HG03039 (cell line): Measurements from ENCODE around the gene KIAA0232.
"Not testable (repeated sequence)": the region's sequence is repeated elsewhere in the genome, so short reads cannot be mapped to it uniquely, and the experiment has no call there.

ENCODE experiments used
- ATAC-seq: cut with Tn5 transposase; IDR thresholded peaks from one replicate; pipeline ENCODE4 v1.9.1; 2021; ENCODE audit warnings: mild to moderate bottlenecking, moderate library complexity; ENCODE audit not compliant: unreplicated experiment

Gene KIAA0232

GRCh38 chr4:6894086-6894478 is 111.6 kb downstream of the KIAA0232 start:
- ATAC-seq: no peak

- ATAC-seq: no peak
Measured at GRCh38 chr4:6894528-6895498, 112.3 kb downstream of the KIAA0232 start.

- ATAC-seq: no peak
Measured at GRCh38 chr4:6896035-6896434, 113.5 kb downstream of the KIAA0232 start.

- ATAC-seq: no peak
Measured at GRCh38 chr4:6898763-6899162, 116.2 kb downstream of the KIAA0232 start.

- no peak for ATAC-seq
Measured at GRCh38 chr4:6900181-6900812, 117.8 kb downstream of the KIAA0232 start.

- ATAC-seq: no peak
Measured at GRCh38 chr4:6900956-6901355, 118.4 kb downstream of the KIAA0232 start.

- ATAC-seq: no peak
Measured at GRCh38 chr4:6901669-6902317, 119.3 kb downstream of the KIAA0232 start.

- no peak for ATAC-seq
Measured at GRCh38 chr4:6902318-6903042, 120.0 kb downstream of the KIAA0232 start.

- no peak for ATAC-seq
Measured at GRCh38 chr4:6905516-6906445, 123.3 kb downstream of the KIAA0232 start.

- ATAC-seq: not testable (repeated sequence)
Measured at GRCh38 chr4:6906486-6906885, 124.0 kb downstream of the KIAA0232 start.

- no peak for ATAC-seq
Measured at GRCh38 chr4:6907658-6908191, 125.2 kb downstream of the KIAA0232 start.

- ATAC-seq: no peak
Measured at GRCh38 chr4:6908432-6909112, 126.0 kb downstream of the KIAA0232 start.

- ATAC-seq: peak; percentile 89
Measured at GRCh38 chr4:6909113-6909969, 126.8 kb downstream of the KIAA0232 start, which contains the start of gene TBC1D14. TBC1D14 (plus strand) TSS chr4:6909826; CDS start chr4:6923390, 13,564 bp downstream.

GRCh38 chr4:6909970-6910339 is 127.4 kb downstream of the KIAA0232 start:
- ATAC-seq: peak; percentile 27

- ATAC-seq: no peak
Measured at GRCh38 chr4:6910340-6910959, 127.9 kb downstream of the KIAA0232 start.

- no peak for ATAC-seq
Measured at GRCh38 chr4:6910960-6911874, 128.7 kb downstream of the KIAA0232 start.
